Stimulated activated naive B cell treated with anti-CD40 and anti-IgM and Interleukin-4, amounts not matched to agents 10 μg/mL and 1 μg/mL and 100 μg/mL, for 72 hours (primary cell): Measurements from ENCODE around the gene LHPP.

Source experiments
- ATAC-seq, 2 donors: fragments of 150-1000 bp; cut with Tn5 transposase; replicated peaks; 2 replicates each; pipeline ENCODE4 v1.10.0; 2021; ENCODE audit warnings: moderate library complexity in 1 of 2
- DNase-seq: peaks from one replicate; pipeline ENCODE4 v3.0.0; 2021
- H3K27ac Mint-ChIP-seq: one replicate; pipeline ENCODE4 v1.8.0; 2022; ENCODE audit warnings: mild to moderate bottlenecking, mixed read lengths
- H3K27me3 Mint-ChIP-seq, 2 donors: one replicate each; pipeline ENCODE4 v1.8.0; 2022; ENCODE audit warnings: mixed read lengths in 2 of 2
- H3K36me3 Mint-ChIP-seq, 2 donors: one replicate each; pipeline ENCODE4 v1.8.0; 2022; ENCODE audit warnings: mixed read lengths in 2 of 2, mild to moderate bottlenecking in 1 of 2
- H3K4me1 Mint-ChIP-seq, 2 donors: one replicate each; pipeline ENCODE4 v1.8.0; 2022; ENCODE audit warnings: mixed read lengths in 2 of 2, mild to moderate bottlenecking in 1 of 2
- H3K4me3 Mint-ChIP-seq, 2 donors: one replicate each; pipeline ENCODE4 v1.8.0; 2022; ENCODE audit warnings: mild to moderate bottlenecking in 2 of 2, mixed read lengths in 2 of 2, moderate library complexity in 1 of 2
- H3K9me3 Mint-ChIP-seq, 2 donors: one replicate each; pipeline ENCODE4 v1.8.0; 2022; ENCODE audit warnings: mixed read lengths in 2 of 2, mild to moderate bottlenecking in 1 of 2

LHPP gene, protein sequence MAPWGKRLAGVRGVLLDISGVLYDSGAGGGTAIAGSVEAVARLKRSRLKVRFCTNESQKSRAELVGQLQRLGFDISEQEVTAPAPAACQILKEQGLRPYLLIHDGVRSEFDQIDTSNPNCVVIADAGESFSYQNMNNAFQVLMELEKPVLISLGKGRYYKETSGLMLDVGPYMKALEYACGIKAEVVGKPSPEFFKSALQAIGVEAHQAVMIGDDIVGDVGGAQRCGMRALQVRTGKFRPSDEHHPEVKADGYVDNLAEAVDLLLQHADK

DNA sequence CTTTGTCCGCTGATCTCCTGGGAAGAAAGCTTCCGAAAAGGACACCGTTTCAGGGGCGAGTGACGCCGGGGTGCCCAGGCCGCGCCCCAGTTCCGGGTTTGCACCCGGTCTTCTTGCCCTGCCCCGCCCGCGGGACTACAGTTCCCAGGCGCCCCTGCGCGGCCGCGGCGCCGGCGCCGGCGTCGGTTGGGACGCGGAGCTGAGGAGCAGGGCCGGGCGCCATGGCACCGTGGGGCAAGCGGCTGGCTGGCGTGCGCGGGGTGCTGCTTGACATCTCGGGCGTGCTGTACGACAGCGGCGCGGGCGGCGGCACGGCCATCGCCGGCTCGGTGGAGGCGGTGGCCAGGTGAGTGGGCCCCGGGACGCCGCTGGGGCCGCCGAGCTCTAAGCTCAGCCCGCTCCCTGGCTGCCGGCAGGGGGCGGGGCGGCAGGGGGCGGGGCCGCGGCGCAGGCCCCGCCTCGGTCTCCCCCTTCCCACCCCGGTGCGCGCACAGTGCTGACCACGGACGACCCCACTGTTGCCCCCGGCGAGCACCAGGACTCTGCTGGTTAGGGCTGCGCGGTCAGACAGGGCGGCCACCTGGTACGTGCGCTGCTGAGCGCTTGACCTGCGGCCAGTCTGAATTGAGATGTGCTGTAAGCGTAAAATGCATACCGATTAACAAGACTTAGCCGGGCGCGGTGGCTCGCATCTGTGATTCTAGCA, at the start of gene LHPP:
Gene LHPP, plus strand, starts transcription at position 182 of the 706 bp plus-strand sequence. Its CDS starts 40 bp downstream, at position 222.
- H3K9me3 Mint-ChIP-seq = peaks cover 0 to 4% of the 10 kb centered on the region in 2 donors
- H3K4me3 Mint-ChIP-seq = peak within 1 kb of the TSS; percentile 78 to 91
- ATAC-seq (peak; percentile 97 to 98), DNase-seq (peak; percentile 86)
- H3K4me1 Mint-ChIP-seq = peaks cover 23 to 33% of the 10 kb centered on the region in 2 donors
- H3K27me3 Mint-ChIP-seq = peaks cover 14 to 15% of the 10 kb centered on the region in 2 donors
- no peaks in the 10 kb centered on the region for H3K36me3 Mint-ChIP-seq
- peak within 1 kb of the TSS; percentile 97 for H3K27ac Mint-ChIP-seq

DNA sequence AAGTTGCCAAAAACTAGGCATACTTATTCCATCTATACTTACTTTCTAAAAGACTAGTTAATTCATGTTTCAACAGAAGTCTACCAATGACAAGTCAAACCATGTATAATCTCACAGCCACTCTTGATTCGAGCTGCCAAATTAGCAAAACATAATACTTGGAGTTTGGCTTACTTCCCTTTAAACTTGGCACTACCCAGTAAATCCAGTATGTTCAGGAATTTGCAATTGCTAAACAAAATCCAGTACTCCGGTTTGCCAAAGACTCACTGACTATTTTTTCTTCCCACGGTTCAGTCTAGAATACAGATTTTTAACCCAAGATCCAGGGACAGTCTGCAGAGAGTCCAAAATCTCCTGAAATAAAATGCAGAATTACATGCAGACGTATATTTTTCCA, 47.5 kb upstream of the LHPP start:
- H3K36me3 Mint-ChIP-seq = peaks cover 17 to 18% of the 10 kb centered on the region in 2 donors
- DNase-seq = no peak
- H3K9me3 Mint-ChIP-seq = no peaks in the 10 kb centered on the region
- no peak for ATAC-seq
- no peak overlapping the region for H3K27ac Mint-ChIP-seq
- peaks cover 0 to under 1% of the 10 kb centered on the region in 2 donors for H3K27me3 Mint-ChIP-seq
- peaks cover 0 to under 1% of the 10 kb centered on the region in 2 donors for H3K4me1 Mint-ChIP-seq
- no peak overlapping the region for H3K4me3 Mint-ChIP-seq

DNA sequence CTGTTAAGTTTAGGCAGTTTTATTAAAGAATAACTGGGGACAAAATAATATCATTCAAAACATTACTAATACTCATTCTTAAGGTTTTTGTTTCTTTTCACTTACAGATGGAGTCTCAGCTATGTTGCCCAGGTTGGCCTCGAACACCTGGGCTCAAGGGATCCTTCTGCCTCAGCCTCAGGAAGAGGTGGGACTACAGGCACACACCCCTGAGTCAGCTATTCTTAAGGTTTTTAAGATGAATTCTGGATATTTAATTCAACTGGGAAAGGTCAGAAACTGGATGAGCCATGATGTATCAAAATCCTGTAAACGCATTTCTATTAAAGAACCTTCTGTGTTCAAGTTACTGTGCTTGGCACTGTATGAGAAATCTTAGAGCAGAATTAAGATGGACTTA, 46.4 kb upstream of the LHPP start:
- DNase-seq (no peak), ATAC-seq (no peak)
- Mint-ChIP-seq H3K9me3 (no peaks in the 10 kb centered on the region), H3K36me3 (peaks cover 10 to 11% of the 10 kb centered on the region in 2 donors), H3K4me3 (no peak overlapping the region), H3K27me3 (peaks cover 4 to 6% of the 10 kb centered on the region in 2 donors), H3K4me1 (peaks cover 3 to 6% of the 10 kb centered on the region in 2 donors), H3K27ac (no peak overlapping the region)

GRCh38 chr10:124416733-124417132, 44.9 kb upstream of the LHPP start:
- ATAC-seq = no peak
- DNase-seq = no peak
- H3K4me1 Mint-ChIP-seq = peaks cover 3 to 6% of the 10 kb centered on the region in 2 donors
- H3K27me3 Mint-ChIP-seq = peaks cover 6 to 9% of the 10 kb centered on the region in 2 donors
- peaks cover 0 to 2% of the 10 kb centered on the region in 2 donors for H3K36me3 Mint-ChIP-seq
- H3K27ac Mint-ChIP-seq = no peak overlapping the region
- no peaks in the 10 kb centered on the region for H3K9me3 Mint-ChIP-seq
- no peak overlapping the region for H3K4me3 Mint-ChIP-seq

DNA sequence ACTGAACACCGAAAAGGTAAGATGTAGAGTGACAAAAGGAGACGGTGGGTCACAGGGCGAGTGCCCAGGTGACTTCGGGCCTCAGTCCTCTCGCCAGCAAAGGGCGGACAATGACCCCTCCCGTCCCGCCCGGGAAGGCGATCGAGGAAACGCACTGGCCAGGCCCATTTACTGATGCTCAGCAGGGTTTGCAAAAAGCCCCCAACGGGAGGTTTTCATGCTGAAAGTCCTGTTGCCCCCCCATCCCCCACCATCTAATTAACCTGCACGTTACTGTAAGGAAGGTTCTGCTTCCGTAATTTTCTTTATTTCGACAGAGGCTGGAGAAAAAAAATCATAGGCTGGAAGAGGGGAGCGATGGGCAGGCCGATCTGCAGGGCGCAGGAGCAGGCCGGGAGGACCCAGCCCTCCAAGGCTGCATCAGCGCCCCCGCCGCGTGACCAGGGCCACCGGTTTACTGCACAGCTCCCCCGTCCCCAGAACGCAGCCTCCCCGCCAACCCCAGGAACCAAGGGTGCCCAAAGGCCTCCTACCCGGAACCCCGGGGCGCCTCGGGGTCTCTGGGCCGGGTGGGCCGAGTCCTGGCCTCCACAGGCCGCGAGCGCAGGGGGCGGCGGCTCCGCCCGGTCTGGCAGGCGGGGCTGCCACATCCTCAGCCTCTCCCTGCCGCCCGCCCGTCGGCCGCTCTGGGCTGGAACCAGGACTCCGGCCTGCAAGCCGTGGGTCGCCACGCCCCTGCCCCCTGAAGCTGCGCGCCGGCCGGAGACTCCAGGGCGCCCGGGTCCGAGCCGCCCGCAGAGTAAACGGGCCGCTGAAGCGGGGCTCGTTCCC, 43.5 kb upstream of the LHPP start:
- Mint-ChIP-seq H3K9me3 (no peaks in the 10 kb centered on the region), H3K4me3 (peak overlapping the region; percentile 82 to 85), H3K4me1 (peaks cover 3 to 6% of the 10 kb centered on the region in 2 donors), H3K27ac (peak overlapping the region; percentile 75), H3K27me3 (peaks cover 14 to 19% of the 10 kb centered on the region in 2 donors), H3K36me3 (no peaks in the 10 kb centered on the region)
- ATAC-seq = peak; percentile 52 to 60
- peak; percentile 32 for DNase-seq

DNA sequence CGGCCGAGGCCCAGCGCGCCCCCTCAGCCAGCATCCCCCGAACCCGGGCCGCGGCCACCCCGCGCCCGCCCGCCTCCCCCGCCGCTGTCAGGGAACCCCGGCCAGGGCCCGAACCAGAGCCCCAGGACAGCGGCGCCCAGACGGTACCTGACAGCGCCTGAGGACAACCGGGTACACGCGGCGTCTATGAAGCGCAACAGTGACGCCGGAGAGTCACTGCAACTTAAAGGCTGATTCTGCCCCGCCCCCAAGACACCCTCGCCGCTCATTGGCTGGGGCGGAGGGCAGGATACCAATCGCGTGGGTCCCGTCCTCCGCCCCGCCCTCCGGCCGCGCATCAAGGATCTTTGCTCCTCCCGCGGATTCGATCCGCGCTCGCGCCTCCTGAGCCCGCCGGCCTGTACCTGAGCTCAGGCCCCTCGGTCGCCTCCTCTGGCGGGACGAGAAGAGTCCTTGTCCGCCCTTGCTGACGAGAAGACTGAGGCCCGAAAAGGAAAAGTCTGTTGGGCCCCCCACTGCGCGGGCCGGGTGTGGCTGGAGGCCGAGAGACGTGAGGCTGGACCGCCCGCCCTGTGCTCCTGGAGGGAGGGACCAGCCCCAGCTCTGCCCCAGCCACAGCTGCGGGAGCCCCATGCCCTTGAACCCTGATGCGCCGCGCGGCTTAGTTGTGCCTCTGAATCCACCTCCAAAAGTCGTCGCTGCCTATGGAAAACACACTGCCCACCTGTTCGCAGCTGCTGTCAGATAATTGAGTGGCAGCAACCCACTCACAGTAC, 42.7 kb upstream of the LHPP start, which contains the start of gene OAT:
Gene OAT, minus strand, starts transcription at position 198 of the 776 bp plus-strand sequence. CDS start 6,752 bp downstream, outside the sequence.
- H3K27ac Mint-ChIP-seq = peak within 1 kb of the TSS; percentile 83
- peak within 1 kb of the TSS; percentile 82 to 85 for H3K4me3 Mint-ChIP-seq
- peaks cover 3 to 6% of the 10 kb centered on the region in 2 donors for H3K4me1 Mint-ChIP-seq
- ATAC-seq = peak; percentile 97
- no peaks in the 10 kb centered on the region for H3K9me3 Mint-ChIP-seq
- peaks cover 15 to 25% of the 10 kb centered on the region in 2 donors for H3K27me3 Mint-ChIP-seq
- peak; percentile 92 for DNase-seq
- H3K36me3 Mint-ChIP-seq = no peaks in the 10 kb centered on the region

DNA sequence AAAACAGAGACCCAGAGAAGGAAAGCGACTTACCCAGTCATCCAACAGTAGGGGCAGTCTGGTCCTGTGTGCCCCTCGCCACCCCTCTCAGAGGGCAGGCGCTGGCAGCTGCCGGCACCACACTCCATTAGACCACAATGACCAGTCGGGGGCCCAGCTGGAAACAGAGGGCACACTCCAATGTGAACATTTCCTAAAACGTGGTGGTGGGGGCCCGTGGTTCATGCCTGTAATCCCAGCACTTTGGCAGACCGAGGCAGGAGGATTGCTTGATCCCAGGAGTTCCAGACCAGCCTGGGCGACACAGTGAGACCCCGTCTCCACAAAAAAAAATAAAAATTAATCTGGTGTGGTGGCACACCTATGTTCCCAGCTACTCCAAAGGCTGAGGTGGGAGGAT, 42.0 kb upstream of the LHPP start:
- peak overlapping the region; percentile 31 for H3K27ac Mint-ChIP-seq
- no peaks in the 10 kb centered on the region for H3K36me3 Mint-ChIP-seq
- DNase-seq (no peak), ATAC-seq (no peak)
- peaks cover 3 to 6% of the 10 kb centered on the region in 2 donors for H3K4me1 Mint-ChIP-seq
- H3K9me3 Mint-ChIP-seq = no peaks in the 10 kb centered on the region
- H3K27me3 Mint-ChIP-seq = peaks cover 21 to 31% of the 10 kb centered on the region in 2 donors
- peak overlapping the region; percentile 82 to 85 for H3K4me3 Mint-ChIP-seq

- ATAC-seq (no peak), DNase-seq (no peak)
- H3K4me1 Mint-ChIP-seq = peaks cover 3 to 6% of the 10 kb centered on the region in 2 donors
- H3K27ac Mint-ChIP-seq = no peak overlapping the region
- H3K36me3 Mint-ChIP-seq = no peaks in the 10 kb centered on the region
- no peaks in the 10 kb centered on the region for H3K9me3 Mint-ChIP-seq
- peaks cover 21 to 36% of the 10 kb centered on the region in 2 donors for H3K27me3 Mint-ChIP-seq
- no peak overlapping the region for H3K4me3 Mint-ChIP-seq
These were observed 41.4 kb upstream of the LHPP start for GRCh38 chr10:124420254-124420653.

GRCh38 chr10:124422742-124423141, 38.9 kb upstream of the LHPP start:
- Mint-ChIP-seq H3K27ac (no peak overlapping the region), H3K27me3 (peaks cover 33 to 49% of the 10 kb centered on the region in 2 donors), H3K9me3 (no peaks in the 10 kb centered on the region), H3K36me3 (no peaks in the 10 kb centered on the region), H3K4me1 (peaks cover 3 to 6% of the 10 kb centered on the region in 2 donors), H3K4me3 (no peak overlapping the region)
- no peak for DNase-seq
- ATAC-seq = no peak

DNA sequence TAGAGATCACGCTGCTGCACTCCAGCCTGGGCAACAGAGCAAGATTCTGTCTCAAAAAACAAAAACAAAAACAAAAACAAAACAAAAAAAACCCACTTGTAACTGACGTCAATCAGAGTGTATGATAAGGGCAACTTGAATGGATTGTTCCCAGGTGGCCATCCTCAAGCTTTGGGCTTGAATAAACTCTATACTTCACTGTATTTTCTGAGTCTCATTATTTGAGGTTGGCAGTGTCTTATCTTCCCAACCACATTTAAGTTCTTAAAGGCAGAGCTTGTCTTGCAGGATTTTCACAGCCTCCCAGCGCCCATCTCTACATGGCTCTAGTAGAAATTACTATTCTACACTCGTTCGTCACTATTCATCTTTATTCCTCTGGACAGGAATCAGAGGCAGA, 37.8 kb upstream of the LHPP start:
- Mint-ChIP-seq H3K9me3 (no peaks in the 10 kb centered on the region), H3K4me3 (no peak overlapping the region), H3K27me3 (peaks cover 36 to 52% of the 10 kb centered on the region in 2 donors), H3K4me1 (peaks cover 3 to 6% of the 10 kb centered on the region in 2 donors), H3K36me3 (no peaks in the 10 kb centered on the region), H3K27ac (no peak overlapping the region)
- ATAC-seq = no peak
- DNase-seq = no peak

- Mint-ChIP-seq H3K27me3 (peaks cover 33 to 55% of the 10 kb centered on the region in 2 donors), H3K4me3 (no peak overlapping the region), H3K27ac (no peak overlapping the region), H3K36me3 (no peaks in the 10 kb centered on the region), H3K9me3 (no peaks in the 10 kb centered on the region), H3K4me1 (no peaks in the 10 kb centered on the region)
- ATAC-seq (no peak), DNase-seq (no peak)
These were observed 36.2 kb upstream of the LHPP start for GRCh38 chr10:124425227-124425962.

DNA sequence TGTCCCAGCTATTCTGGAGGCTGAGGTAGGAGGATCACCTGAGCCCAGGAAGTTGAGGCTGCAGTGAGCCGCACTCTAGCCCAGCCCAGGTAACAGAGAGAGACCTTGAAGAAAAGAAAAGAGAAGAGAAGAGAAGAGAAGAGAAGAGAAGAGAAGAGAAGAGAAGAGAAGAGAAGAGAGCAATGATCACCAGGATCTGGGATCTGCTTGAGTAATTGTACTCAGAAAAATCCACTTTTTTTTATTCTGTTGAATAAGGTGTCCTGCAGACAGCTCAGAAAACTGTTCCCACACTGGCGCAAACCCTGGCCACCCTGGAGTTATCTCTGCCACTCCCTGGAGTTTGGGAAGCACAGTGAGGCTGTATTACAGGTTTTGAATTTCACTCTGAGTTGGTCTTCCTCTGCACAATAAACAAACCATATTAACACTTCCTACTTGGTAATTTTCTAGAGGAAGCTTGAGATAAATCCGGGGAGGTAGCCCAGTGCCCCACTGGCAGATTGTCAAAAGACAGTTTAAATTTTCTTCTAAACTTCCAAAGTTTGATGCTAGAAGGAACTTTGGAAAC, 33.3 kb upstream of the LHPP start:
- H3K36me3 Mint-ChIP-seq = no peaks in the 10 kb centered on the region
- H3K27me3 Mint-ChIP-seq = peaks cover 27 to 59% of the 10 kb centered on the region in 2 donors
- H3K4me3 Mint-ChIP-seq = no peak overlapping the region
- DNase-seq = no peak
- no peaks in the 10 kb centered on the region for H3K9me3 Mint-ChIP-seq
- no peak for ATAC-seq
- H3K4me1 Mint-ChIP-seq = no peaks in the 10 kb centered on the region
- H3K27ac Mint-ChIP-seq = no peak overlapping the region

DNA sequence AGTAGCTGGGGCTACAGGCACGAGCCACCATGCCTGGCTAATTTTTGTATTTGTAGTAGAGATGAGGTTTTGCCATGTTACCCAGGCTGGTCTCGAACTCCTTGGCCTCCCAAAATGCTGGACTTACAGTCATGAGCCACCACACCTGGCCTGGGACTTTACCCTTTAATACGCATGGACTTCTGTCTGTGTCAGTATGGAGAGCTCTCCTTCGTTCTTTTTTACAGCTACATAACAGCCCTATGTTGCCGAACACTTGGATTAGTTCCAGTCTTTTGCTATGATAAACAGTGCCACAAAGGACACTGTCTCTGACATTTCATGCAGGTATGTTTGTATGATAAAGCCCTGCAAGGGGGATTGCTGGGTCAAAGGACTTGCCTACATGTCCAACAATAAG, 32.0 kb upstream of the LHPP start:
- no peak for ATAC-seq
- H3K4me1 Mint-ChIP-seq = no peaks in the 10 kb centered on the region
- H3K36me3 Mint-ChIP-seq = no peaks in the 10 kb centered on the region
- H3K9me3 Mint-ChIP-seq = no peaks in the 10 kb centered on the region
- no peak for DNase-seq
- H3K27ac Mint-ChIP-seq = no peak overlapping the region
- H3K4me3 Mint-ChIP-seq = no peak overlapping the region
- H3K27me3 Mint-ChIP-seq = peaks cover 21 to 47% of the 10 kb centered on the region in 2 donors
